ENCODE data around the gene TIAM2.

- TF ChIP-seq POLR2A (IDR thresholded peaks at IDR 0.05): no peak
- no peak for TF ChIP-seq CTCF (IDR thresholded peaks at IDR 0.05)
Measured at GRCh38 chr6:155262655-155263054, 267.5 kb downstream of the TIAM2 start.

Data from adrenal gland (tissue), 5 donors.